ENCODE results near the gene THAP7. TPM values are rescaled to one million over a fixed set of nuclear protein-coding genes. Genes with fewer than 3 reads are reported as not detected.

THAP7 gene
- total and polyA plus RNA-seq, 2 of the 13 experiments (the other 11 are each of a cell fraction or from before 2014, with no cell fraction given) = 13.0 to 25.5 TPM

DNA sequence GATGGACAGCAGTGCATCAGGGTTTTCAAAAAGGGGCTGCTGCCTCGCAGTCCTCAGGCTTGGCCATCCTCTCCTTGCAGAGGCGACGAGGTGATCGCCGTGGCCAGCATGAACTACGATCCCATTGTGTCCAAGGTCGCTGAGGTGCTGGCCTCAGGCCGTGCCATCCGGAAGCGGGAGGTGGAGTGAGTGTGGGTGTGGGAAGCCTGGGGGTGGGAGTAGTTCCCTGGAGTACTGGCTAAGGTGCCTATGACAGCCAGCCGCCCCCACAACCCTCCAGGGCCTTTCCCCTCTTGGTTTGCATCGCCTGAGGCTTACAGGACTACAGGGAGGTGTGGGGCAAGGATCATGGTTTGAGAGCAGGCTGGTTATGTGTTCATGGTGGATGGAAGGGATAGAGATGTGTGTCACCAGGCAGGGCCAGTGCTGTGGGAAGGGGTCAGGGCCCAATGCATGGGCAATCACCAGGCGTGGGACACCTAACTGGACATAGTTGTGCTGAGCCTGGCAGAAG is 21.9 kb downstream of the THAP7 start (continued):
- TF ChIP-seq ZNF747 (CRISPR knock-in tag; IDR thresholded peaks at IDR 0.05; ENCODE audit: borderline replicate concordance) (0 out of 2 replicates have a peak, but pooled peaks have one; percentile 33), HCFC1 (IDR thresholded peaks at IDR 0.05; ENCODE audit: low read depth, low read length) (no peak), ZNF333 (CRISPR knock-in tag; IDR thresholded peaks at IDR 0.05; ENCODE audit: borderline replicate concordance) (no peak), TEAD2 (CRISPR knock-in tag; IDR thresholded peaks at IDR 0.05) (no peak), HNRNPL (IDR thresholded peaks at IDR 0.05; ENCODE audit: low read depth, low read length) (0 out of 2 replicates have a peak, but pooled peaks have one; percentile 74), RXRB (CRISPR knock-in tag; IDR thresholded peaks at IDR 0.05; ENCODE audit: borderline replicate concordance) (peak; percentile 70), ZNF614 (CRISPR knock-in tag; IDR thresholded peaks at IDR 0.05; ENCODE audit: borderline replicate concordance) (0 out of 2 replicates have a peak, but pooled peaks have one; percentile 24), ZEB1 (IDR thresholded peaks at IDR 0.05; ENCODE audit: insufficient replicate concordance, low read depth) (no peak), ZNF296 (CRISPR knock-in tag; conservative IDR thresholded peaks at IDR 0.05) (no peak; the same call in 1 of the 2 replicates), AKAP8 (CRISPR knock-in tag; IDR thresholded peaks at IDR 0.05) (0 out of 2 replicates have a peak, but pooled peaks have one; percentile 7), ETV6 (CRISPR knock-in tag; conservative IDR thresholded peaks at IDR 0.05) (no peak), GATAD1 (CRISPR knock-in tag; IDR thresholded peaks at IDR 0.05) (peak; percentile 46; the same call in 1 of the 2 replicates), ZNF550 (CRISPR knock-in tag; IDR thresholded peaks at IDR 0.05; ENCODE audit: borderline replicate concordance) (no peak), AGO2 (optimal IDR thresholded peaks at IDR 0.05; ENCODE audit: low read depth, low read length) (peak; percentile 67), ZBTB46 (CRISPR knock-in tag; IDR thresholded peaks at IDR 0.05; ENCODE audit: borderline replicate concordance) (no peak), RARG (CRISPR knock-in tag; IDR thresholded peaks at IDR 0.05; ENCODE audit: low read depth) (no peak)
- TF ChIP-seq, protein P1, sequence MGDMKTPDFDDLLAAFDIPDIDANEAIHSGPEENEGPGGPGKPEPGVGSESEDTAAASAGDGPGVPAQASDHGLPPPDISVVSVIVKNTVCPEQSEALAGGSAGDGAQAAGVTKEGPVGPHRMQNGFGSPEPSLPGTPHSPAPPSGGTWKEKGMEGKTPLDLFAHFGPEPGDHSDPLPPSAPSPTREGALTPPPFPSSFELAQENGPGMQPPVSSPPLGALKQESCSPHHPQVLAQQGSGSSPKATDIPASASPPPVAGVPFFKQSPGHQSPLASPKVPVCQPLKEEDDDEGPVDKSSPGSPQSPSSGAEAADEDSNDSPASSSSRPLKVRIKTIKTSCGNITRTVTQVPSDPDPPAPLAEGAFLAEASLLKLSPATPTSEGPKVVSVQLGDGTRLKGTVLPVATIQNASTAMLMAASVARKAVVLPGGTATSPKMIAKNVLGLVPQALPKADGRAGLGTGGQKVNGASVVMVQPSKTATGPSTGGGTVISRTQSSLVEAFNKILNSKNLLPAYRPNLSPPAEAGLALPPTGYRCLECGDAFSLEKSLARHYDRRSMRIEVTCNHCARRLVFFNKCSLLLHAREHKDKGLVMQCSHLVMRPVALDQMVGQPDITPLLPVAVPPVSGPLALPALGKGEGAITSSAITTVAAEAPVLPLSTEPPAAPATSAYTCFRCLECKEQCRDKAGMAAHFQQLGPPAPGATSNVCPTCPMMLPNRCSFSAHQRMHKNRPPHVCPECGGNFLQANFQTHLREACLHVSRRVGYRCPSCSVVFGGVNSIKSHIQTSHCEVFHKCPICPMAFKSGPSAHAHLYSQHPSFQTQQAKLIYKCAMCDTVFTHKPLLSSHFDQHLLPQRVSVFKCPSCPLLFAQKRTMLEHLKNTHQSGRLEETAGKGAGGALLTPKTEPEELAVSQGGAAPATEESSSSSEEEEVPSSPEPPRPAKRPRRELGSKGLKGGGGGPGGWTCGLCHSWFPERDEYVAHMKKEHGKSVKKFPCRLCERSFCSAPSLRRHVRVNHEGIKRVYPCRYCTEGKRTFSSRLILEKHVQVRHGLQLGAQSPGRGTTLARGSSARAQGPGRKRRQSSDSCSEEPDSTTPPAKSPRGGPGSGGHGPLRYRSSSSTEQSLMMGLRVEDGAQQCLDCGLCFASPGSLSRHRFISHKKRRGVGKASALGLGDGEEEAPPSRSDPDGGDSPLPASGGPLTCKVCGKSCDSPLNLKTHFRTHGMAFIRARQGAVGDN (CRISPR knock-in tag; IDR thresholded peaks at IDR 0.05) = peak; percentile 98
- TF ChIP-seq, protein P2, sequence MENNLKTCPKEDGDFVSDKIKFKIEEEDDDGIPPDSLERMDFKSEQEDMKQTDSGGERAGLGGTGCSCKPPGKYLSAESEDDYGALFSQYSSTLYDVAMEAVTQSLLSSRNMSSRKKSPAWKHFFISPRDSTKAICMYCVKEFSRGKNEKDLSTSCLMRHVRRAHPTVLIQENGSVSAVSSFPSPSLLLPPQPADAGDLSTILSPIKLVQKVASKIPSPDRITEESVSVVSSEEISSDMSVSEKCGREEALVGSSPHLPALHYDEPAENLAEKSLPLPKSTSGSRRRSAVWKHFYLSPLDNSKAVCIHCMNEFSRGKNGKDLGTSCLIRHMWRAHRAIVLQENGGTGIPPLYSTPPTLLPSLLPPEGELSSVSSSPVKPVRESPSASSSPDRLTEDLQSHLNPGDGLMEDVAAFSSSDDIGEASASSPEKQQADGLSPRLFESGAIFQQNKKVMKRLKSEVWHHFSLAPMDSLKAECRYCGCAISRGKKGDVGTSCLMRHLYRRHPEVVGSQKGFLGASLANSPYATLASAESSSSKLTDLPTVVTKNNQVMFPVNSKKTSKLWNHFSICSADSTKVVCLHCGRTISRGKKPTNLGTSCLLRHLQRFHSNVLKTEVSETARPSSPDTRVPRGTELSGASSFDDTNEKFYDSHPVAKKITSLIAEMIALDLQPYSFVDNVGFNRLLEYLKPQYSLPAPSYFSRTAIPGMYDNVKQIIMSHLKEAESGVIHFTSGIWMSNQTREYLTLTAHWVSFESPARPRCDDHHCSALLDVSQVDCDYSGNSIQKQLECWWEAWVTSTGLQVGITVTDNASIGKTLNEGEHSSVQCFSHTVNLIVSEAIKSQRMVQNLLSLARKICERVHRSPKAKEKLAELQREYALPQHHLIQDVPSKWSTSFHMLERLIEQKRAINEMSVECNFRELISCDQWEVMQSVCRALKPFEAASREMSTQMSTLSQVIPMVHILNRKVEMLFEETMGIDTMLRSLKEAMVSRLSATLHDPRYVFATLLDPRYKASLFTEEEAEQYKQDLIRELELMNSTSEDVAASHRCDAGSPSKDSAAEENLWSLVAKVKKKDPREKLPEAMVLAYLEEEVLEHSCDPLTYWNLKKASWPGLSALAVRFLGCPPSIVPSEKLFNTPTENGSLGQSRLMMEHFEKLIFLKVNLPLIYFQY (CRISPR knock-in tag; IDR thresholded peaks at IDR 0.05; ENCODE audit: borderline replicate concordance) = no peak
- TF ChIP-seq, protein P3, sequence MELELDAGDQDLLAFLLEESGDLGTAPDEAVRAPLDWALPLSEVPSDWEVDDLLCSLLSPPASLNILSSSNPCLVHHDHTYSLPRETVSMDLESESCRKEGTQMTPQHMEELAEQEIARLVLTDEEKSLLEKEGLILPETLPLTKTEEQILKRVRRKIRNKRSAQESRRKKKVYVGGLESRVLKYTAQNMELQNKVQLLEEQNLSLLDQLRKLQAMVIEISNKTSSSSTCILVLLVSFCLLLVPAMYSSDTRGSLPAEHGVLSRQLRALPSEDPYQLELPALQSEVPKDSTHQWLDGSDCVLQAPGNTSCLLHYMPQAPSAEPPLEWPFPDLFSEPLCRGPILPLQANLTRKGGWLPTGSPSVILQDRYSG (CRISPR knock-in tag; IDR thresholded peaks at IDR 0.05) = no peak
